PC-3 (cell line): Measurements from ENCODE around the gene TMC3.

Source experiments
- CTCF ChIP-seq: fragments of 300-600 bp; sonication (generic); conservative IDR thresholded peaks from 2 replicates; pipeline ENCODE4 v1.5.1; 2017; ENCODE audit warnings: antibody characterized with exemption, low read depth, mild to moderate bottlenecking, low read length
- EZH2 ChIP-seq: fragments of 300-600 bp; sonication (generic); IDR thresholded peaks from one replicate; pipeline ENCODE4 v1.6.1; 2017; ENCODE audit warnings: antibody characterized with exemption, mild to moderate bottlenecking, low read length; ENCODE audit not compliant: unreplicated experiment

- TF ChIP-seq CTCF = no peak
- no peak for TF ChIP-seq EZH2
Observed at GRCh38 chr15:81334768-81335435, 39.1 kb downstream of the TMC3 start.
